ENCODE results near the gene MDM4.

- no peak for TF ChIP-seq POLR2A (IDR thresholded peaks at IDR 0.05; ENCODE audit: low read length)
- TF ChIP-seq GATA1 (IDR thresholded peaks at IDR 0.05; ENCODE audit: low read depth, low read length) = no peak
Measured at GRCh38 chr1:204569478-204569877, 53.3 kb downstream of the MDM4 start.
